ENCODE data around the gene SLC12A6.

- TF ChIP-seq POLR2A (IDR thresholded peaks at IDR 0.05) (no peak), CTCF (IDR thresholded peaks at IDR 0.05) (no peak), POLR2AphosphoS5 (IDR thresholded peaks at IDR 0.05) (peak in 1 of 3 donors; percentile 12)
Measured at GRCh38 chr15:34337557-34338306, at the start of gene SLC12A6.
